Peyer's patch (tissue), 4 donors: ENCODE results near the gene AGAP1. TPM values are rescaled to one million over a fixed set of nuclear protein-coding genes. Genes with fewer than 3 reads are reported as not detected.

Experiments used
- DNase-seq, 3 donors: peaks; one replicate each; pipeline ENCODE4 v3.0.0-alpha.2; 2017 to 2019
- H3K27ac ChIP-seq, 4 donors: fragments of 200-600 bp; sonication (generic); one replicate each; pipeline ENCODE4 v1.5.1; 2016 to 2019
- H3K27me3 ChIP-seq, 2 donors: fragments of 200-600 bp; sonication (generic); one replicate each; pipeline ENCODE4 v1.5.1; 2019
- H3K36me3 ChIP-seq, 3 donors: fragments of 200-600 bp; sonication (generic); one replicate each; pipeline ENCODE4 v1.5.1; 2016 to 2019
- H3K4me1 ChIP-seq, 4 donors: fragments of 200-600 bp; sonication (generic); one replicate each; pipeline ENCODE4 v1.5.1; 2016 to 2019
- H3K4me3 ChIP-seq, 4 donors: fragments of 200-600 bp; sonication (generic); 1 replicate in 3 of 4; 2 replicates in 1 of 4; pipeline ENCODE4 v1.5.1; 2016 to 2019; ENCODE audit warnings: mild to moderate bottlenecking in 1 of 4
- H3K9me3 ChIP-seq, 4 donors: fragments of 200-600 bp; sonication (generic); one replicate each; pipeline ENCODE4 v1.5.1; 2016 to 2019; ENCODE audit warnings: mild to moderate bottlenecking in 1 of 4
- CTCF ChIP-seq, 6 experiments: fragments of 450-650 bp in 4 of 6; fragments of 200-600 bp in 2 of 6; sonication (generic) in 1 of 6; IDR thresholded peaks; one replicate each; pipeline ENCODE4 v1.5.1; 2017 to 2019; ENCODE audit warnings: antibody characterized with exemption in 6 of 6, mild to moderate bottlenecking in 3 of 6, moderate library complexity in 1 of 6
- POLR2A ChIP-seq, 2 donors: fragments of 450-650 bp; IDR thresholded peaks; one replicate each; pipeline ENCODE4 v1.5.1; 2017; ENCODE audit warnings: antibody characterized with exemption in 2 of 2, mild to moderate bottlenecking in 2 of 2, moderate library complexity in 2 of 2
- total RNA-seq, 4 donors: library from RNA; depleted of rRNA; stranded (reverse); fragments of >200 nt; gene quantifications; one replicate each; pipeline ENCODE4 v1.1.0, GENCODE V29; 2016

AGAP1 gene
- total RNA-seq, 4 donors from 2014 or later, result 55.7 to 79.1 (median 66.9) TPM

- Histone ChIP-seq H3K4me1 (peaks cover 0 to 13% (median 0%) of the 10 kb centered on the region in 4 donors), H3K4me3 (no peak overlapping the region), H3K27ac (no peak overlapping the region), H3K36me3 (no peaks in the 10 kb centered on the region), H3K27me3 (no peaks in the 10 kb centered on the region), H3K9me3 (no peaks in the 10 kb centered on the region)
- TF ChIP-seq CTCF (IDR thresholded peaks at IDR 0.05) (no peak), POLR2A (IDR thresholded peaks at IDR 0.05) (no peak)
- no peak for DNase-seq
Measured at GRCh38 chr2:235618039-235618438, 124.2 kb downstream of the AGAP1 start.

DNA sequence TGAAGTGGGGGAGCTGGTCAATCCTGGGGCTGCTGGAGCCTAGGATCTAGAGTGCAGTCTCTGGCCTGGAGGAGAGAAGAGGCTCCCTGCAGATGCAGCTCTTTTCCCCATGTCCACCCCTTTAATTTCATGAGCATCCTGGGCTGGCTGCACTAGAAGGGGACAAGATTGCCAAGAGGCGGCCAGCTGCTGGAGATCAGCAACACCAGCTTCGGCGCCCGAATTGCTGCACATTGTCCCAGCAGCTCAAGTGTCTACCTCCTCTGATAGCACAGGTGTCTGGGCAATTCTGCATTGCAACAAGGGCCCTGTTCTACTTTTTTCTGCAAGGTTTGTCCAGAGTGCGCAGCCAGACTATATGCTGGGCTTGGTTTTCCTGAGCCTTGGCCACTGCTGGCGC is 125.7 kb downstream of the AGAP1 start:
- Histone ChIP-seq H3K27me3 (no peaks in the 10 kb centered on the region), H3K9me3 (no peaks in the 10 kb centered on the region), H3K27ac (no peak overlapping the region), H3K36me3 (no peaks in the 10 kb centered on the region), H3K4me1 (peaks cover 0 to 8% (median 0%) of the 10 kb centered on the region in 4 donors), H3K4me3 (no peak overlapping the region)
- no peak for DNase-seq
- no peak for TF ChIP-seq POLR2A (IDR thresholded peaks at IDR 0.05)

- H3K9me3 ChIP-seq, result no peaks in the 10 kb centered on the region
- H3K36me3 ChIP-seq, result no peaks in the 10 kb centered on the region
- no peaks in the 10 kb centered on the region for H3K27me3 ChIP-seq
- no peak overlapping the region for H3K27ac ChIP-seq
- TF ChIP-seq POLR2A (IDR thresholded peaks at IDR 0.05), result no peak
- no peak for TF ChIP-seq CTCF (IDR thresholded peaks at IDR 0.05)
- H3K4me3 ChIP-seq, result no peak overlapping the region
- no peak for DNase-seq
- H3K4me1 ChIP-seq, result no peaks in the 10 kb centered on the region
Measured at GRCh38 chr2:235621736-235622135, 127.9 kb downstream of the AGAP1 start.

- no peak overlapping the region for H3K27ac ChIP-seq
- H3K4me3 ChIP-seq, result no peak overlapping the region
- H3K27me3 ChIP-seq, result no peaks in the 10 kb centered on the region
- no peaks in the 10 kb centered on the region for H3K9me3 ChIP-seq
- no peak for DNase-seq
- H3K36me3 ChIP-seq, result no peaks in the 10 kb centered on the region
- no peak for TF ChIP-seq CTCF (IDR thresholded peaks at IDR 0.05)
- no peak for TF ChIP-seq POLR2A (IDR thresholded peaks at IDR 0.05)
- H3K4me1 ChIP-seq, result no peaks in the 10 kb centered on the region
Measured at GRCh38 chr2:235623111-235623510, 129.3 kb downstream of the AGAP1 start.

- no peak for DNase-seq
- no peak overlapping the region for H3K4me3 ChIP-seq
- no peaks in the 10 kb centered on the region for H3K27me3 ChIP-seq
- TF ChIP-seq POLR2A (IDR thresholded peaks at IDR 0.05), result no peak
- TF ChIP-seq CTCF (IDR thresholded peaks at IDR 0.05), result no peak
- no peaks in the 10 kb centered on the region for H3K9me3 ChIP-seq
- H3K27ac ChIP-seq, result no peak overlapping the region
- no peaks in the 10 kb centered on the region for H3K4me1 ChIP-seq
- no peaks in the 10 kb centered on the region for H3K36me3 ChIP-seq
Measured at GRCh38 chr2:235623752-235624151, 129.9 kb downstream of the AGAP1 start.

DNA sequence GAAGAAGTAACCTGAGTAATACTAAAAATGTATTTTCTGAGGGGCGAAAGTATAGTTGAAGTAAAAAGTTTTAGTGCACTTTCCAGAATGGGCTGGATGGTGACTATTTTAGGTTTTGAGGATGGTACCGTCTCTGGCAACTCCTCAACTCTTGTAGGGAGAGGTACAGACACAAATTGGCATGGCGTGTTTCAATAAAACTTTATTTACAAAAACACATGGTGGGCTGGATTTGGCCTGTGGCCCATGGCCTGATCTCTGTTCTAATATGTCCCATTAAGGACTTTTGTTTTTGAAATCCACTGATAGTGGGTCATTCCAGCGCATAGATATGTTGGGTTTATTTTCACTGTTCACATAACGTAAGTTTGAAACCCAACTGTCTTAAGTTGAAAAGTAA is 132.8 kb downstream of the AGAP1 start:
- no peak overlapping the region for H3K27ac ChIP-seq
- H3K36me3 ChIP-seq, result no peaks in the 10 kb centered on the region
- DNase-seq, result no peak
- no peaks in the 10 kb centered on the region for H3K27me3 ChIP-seq
- no peak overlapping the region for H3K4me3 ChIP-seq
- no peak for TF ChIP-seq CTCF (IDR thresholded peaks at IDR 0.05)
- TF ChIP-seq POLR2A (IDR thresholded peaks at IDR 0.05), result no peak
- no peaks in the 10 kb centered on the region for H3K4me1 ChIP-seq
- no peaks in the 10 kb centered on the region for H3K9me3 ChIP-seq
